KMS-11 (cell line): Measurements from ENCODE around the gene TGFB2.

Experiments
- H2AFZ ChIP-seq: fragments of 200-600 bp; sonication (generic); 2 replicates; pipeline ENCODE4 v1.6.1; 2016; ENCODE audit warnings: antibody characterized with exemption, mixed run types, low read depth
- H3K27ac ChIP-seq: fragments of 200-600 bp; sonication (generic); 2 replicates; pipeline ENCODE4 v1.6.1; 2016; ENCODE audit warnings: mild to moderate bottlenecking, mixed run types
- H3K27me3 ChIP-seq: fragments of 200-600 bp; sonication (generic); 2 replicates; pipeline ENCODE4 v1.6.1; 2017; ENCODE audit warnings: mild to moderate bottlenecking, low read depth, mixed run types, moderate library complexity; ENCODE audit not compliant: insufficient read depth
- H3K36me3 ChIP-seq: fragments of 200-600 bp; sonication (generic); 2 replicates; pipeline ENCODE4 v1.6.1; 2017; ENCODE audit warnings: mild to moderate bottlenecking, mixed run types; ENCODE audit not compliant: insufficient read depth
- H3K4me1 ChIP-seq: fragments of 200-600 bp; sonication (generic); 2 replicates; pipeline ENCODE4 v1.6.1; 2016; ENCODE audit warnings: mild to moderate bottlenecking, low read depth, mixed run types; ENCODE audit not compliant: poor library complexity, severe bottlenecking
- H3K4me2 ChIP-seq: fragments of 200-600 bp; sonication (generic); 2 replicates; pipeline ENCODE4 v1.7.0; 2016; ENCODE audit warnings: mild to moderate bottlenecking, mixed run types
- H3K4me3 ChIP-seq: fragments of 200-600 bp; sonication (generic); IDR thresholded peaks from 2 replicates; pipeline ENCODE4 v1.6.1; 2017; ENCODE audit warnings: low read depth, low read length, mixed read lengths; ENCODE audit not compliant: insufficient read depth
- H3K79me2 ChIP-seq: fragments of 200-600 bp; sonication (generic); 2 replicates; pipeline ENCODE4 v1.6.1; 2016; ENCODE audit warnings: low read depth, mixed run types; ENCODE audit not compliant: insufficient read depth
- H3K9ac ChIP-seq: fragments of 200-600 bp; sonication (generic); 2 replicates; pipeline ENCODE4 v1.6.1; 2016; ENCODE audit warnings: mild to moderate bottlenecking, mixed run types
- H4K20me1 ChIP-seq: fragments of 200-600 bp; sonication (generic); 2 replicates; pipeline ENCODE4 v1.6.1; 2016; ENCODE audit warnings: mild to moderate bottlenecking, mixed run types; ENCODE audit not compliant: insufficient read depth
- TF ChIP-seq, protein P1 (sequence below): fragments of 200-600 bp; sonication (generic); conservative IDR thresholded peaks from 2 replicates; pipeline ENCODE4 v1.6.1; 2017; ENCODE audit warnings: low read depth, mild to moderate bottlenecking, antibody characterized with exemption, low read length, moderate library complexity, mixed read lengths

The TGFB2 gene

DNA sequence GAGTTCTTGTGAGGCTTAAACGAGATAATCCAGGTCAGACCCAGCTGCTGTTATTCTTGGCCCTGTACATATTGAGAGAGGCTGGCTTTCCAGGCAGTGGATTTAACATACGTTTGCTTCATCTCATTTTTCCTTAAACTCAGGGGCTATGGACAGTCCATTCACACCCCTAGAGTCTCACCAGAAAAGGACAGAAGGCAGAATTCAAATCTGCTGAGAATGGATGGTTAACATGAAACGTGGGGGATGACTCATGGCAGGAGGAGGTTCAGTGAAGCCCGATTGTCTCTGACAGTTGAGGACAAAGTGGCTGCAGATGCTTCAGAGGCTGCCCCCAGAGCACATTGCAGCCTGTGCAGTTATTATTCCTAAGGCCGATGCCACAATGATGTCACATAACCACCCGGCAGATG is 39.5 kb downstream of the TGFB2 start:
- Histone ChIP-seq H3K9ac (peak overlapping the region; percentile 40; the same call in 1 of the 2 replicates), H3K4me3 (peak overlapping the region; percentile 40), H3K36me3 (no peaks in the 10 kb centered on the region), H3K4me2 (peak overlapping the region; percentile 67), H3K27ac (peak overlapping the region; percentile 66), H2AFZ (peak overlapping the region; percentile 47), H3K27me3 (no peaks in the 10 kb centered on the region), H4K20me1 (no peaks in the 10 kb centered on the region), H3K4me1 (peaks cover 61% of the 10 kb centered on the region), H3K79me2 (no peaks in the 10 kb centered on the region)
- TF ChIP-seq, protein P1, sequence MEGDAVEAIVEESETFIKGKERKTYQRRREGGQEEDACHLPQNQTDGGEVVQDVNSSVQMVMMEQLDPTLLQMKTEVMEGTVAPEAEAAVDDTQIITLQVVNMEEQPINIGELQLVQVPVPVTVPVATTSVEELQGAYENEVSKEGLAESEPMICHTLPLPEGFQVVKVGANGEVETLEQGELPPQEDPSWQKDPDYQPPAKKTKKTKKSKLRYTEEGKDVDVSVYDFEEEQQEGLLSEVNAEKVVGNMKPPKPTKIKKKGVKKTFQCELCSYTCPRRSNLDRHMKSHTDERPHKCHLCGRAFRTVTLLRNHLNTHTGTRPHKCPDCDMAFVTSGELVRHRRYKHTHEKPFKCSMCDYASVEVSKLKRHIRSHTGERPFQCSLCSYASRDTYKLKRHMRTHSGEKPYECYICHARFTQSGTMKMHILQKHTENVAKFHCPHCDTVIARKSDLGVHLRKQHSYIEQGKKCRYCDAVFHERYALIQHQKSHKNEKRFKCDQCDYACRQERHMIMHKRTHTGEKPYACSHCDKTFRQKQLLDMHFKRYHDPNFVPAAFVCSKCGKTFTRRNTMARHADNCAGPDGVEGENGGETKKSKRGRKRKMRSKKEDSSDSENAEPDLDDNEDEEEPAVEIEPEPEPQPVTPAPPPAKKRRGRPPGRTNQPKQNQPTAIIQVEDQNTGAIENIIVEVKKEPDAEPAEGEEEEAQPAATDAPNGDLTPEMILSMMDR = no peak

GRCh38 chr1:218388591-218388990 is 43.5 kb downstream of the TGFB2 start:
- H3K79me2 ChIP-seq = no peaks in the 10 kb centered on the region
- TF ChIP-seq, protein P1 = no peak
- H3K27ac ChIP-seq = no peak overlapping the region
- H3K4me2 ChIP-seq = no peak overlapping the region
- no peaks in the 10 kb centered on the region for H3K36me3 ChIP-seq
- no peak overlapping the region for H3K9ac ChIP-seq
- no peak overlapping the region for H2AFZ ChIP-seq
- H3K27me3 ChIP-seq = no peaks in the 10 kb centered on the region
- H4K20me1 ChIP-seq = no peaks in the 10 kb centered on the region
- no peak overlapping the region for H3K4me3 ChIP-seq
- H3K4me1 ChIP-seq = peaks cover 28% of the 10 kb centered on the region

GRCh38 chr1:218390618-218391017 is 45.5 kb downstream of the TGFB2 start:
- Histone ChIP-seq H3K4me3 (no peak overlapping the region), H2AFZ (no peak overlapping the region), H3K36me3 (no peaks in the 10 kb centered on the region), H3K79me2 (no peaks in the 10 kb centered on the region), H3K4me1 (peaks cover 8% of the 10 kb centered on the region), H4K20me1 (no peaks in the 10 kb centered on the region), H3K9ac (no peak overlapping the region), H3K27ac (no peak overlapping the region), H3K4me2 (no peak overlapping the region), H3K27me3 (no peaks in the 10 kb centered on the region)
- TF ChIP-seq, protein P1 = no peak

DNA sequence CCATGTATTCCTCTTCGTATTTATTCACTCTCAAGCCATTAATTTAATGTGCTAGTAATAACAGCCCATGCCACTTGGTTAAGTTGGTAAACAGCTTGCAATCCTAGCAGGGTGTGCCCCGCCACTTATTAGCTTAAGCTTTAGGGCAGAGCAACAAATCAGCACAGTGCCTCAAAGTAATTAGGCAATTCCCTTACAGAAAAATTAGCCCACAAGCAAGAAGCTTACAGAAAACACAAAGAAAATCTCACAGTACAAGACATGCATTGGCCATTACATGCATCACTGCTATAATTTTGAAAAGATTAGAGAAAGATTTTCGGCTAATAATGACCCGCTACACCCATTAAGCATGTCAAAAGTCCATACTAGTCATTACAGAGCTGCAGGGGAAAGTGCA is 47.6 kb downstream of the TGFB2 start:
- no peaks in the 10 kb centered on the region for H3K36me3 ChIP-seq
- no peaks in the 10 kb centered on the region for H3K79me2 ChIP-seq
- no peak overlapping the region for H3K4me2 ChIP-seq
- no peaks in the 10 kb centered on the region for H4K20me1 ChIP-seq
- TF ChIP-seq, protein P1 = no peak
- no peak overlapping the region for H3K27ac ChIP-seq
- no peak overlapping the region for H3K4me3 ChIP-seq
- H2AFZ ChIP-seq = no peak overlapping the region
- H3K27me3 ChIP-seq = no peaks in the 10 kb centered on the region
- H3K4me1 ChIP-seq = no peaks in the 10 kb centered on the region
- no peak overlapping the region for H3K9ac ChIP-seq
